HG02763 (cell line): Measurements from ENCODE around the gene TTLL5.
"Not testable (repeated sequence)": the region's sequence is repeated elsewhere in the genome, so short reads cannot be mapped to it uniquely, and the experiment has no call there.

Experiments
- ATAC-seq: cut with Tn5 transposase; IDR thresholded peaks from one replicate; pipeline ENCODE4 v1.9.1; 2021; ENCODE audit warnings: mild to moderate bottlenecking, moderate library complexity; ENCODE audit not compliant: unreplicated experiment

Gene TTLL5

GRCh38 chr14:75831455-75831854 is 170.4 kb downstream of the TTLL5 start:
- no peak for ATAC-seq

- no peak for ATAC-seq
These were observed 170.9 kb downstream of the TTLL5 start for GRCh38 chr14:75831952-75832351.

GRCh38 chr14:75832621-75833297 is 171.7 kb downstream of the TTLL5 start:
- no peak for ATAC-seq

- no peak for ATAC-seq
These were observed 172.4 kb downstream of the TTLL5 start for GRCh38 chr14:75833326-75834020.

GRCh38 chr14:75835156-75835725 is 174.2 kb downstream of the TTLL5 start:
- ATAC-seq, result no peak

- ATAC-seq, result no peak
These were observed 174.7 kb downstream of the TTLL5 start for GRCh38 chr14:75835737-75836136.

GRCh38 chr14:75837151-75837787 is 176.2 kb downstream of the TTLL5 start:
- ATAC-seq, result no peak

GRCh38 chr14:75840911-75841310 is 179.9 kb downstream of the TTLL5 start:
- ATAC-seq, result no peak

- no peak for ATAC-seq
These were observed 181.5 kb downstream of the TTLL5 start for GRCh38 chr14:75842551-75842950.

GRCh38 chr14:75844486-75844885 is 183.4 kb downstream of the TTLL5 start:
- ATAC-seq, result no peak

- no peak for ATAC-seq
These were observed 184.2 kb downstream of the TTLL5 start for GRCh38 chr14:75845136-75845804.

- ATAC-seq, result not testable (repeated sequence)
These were observed 185.6 kb downstream of the TTLL5 start for GRCh38 chr14:75846694-75847093.

GRCh38 chr14:75847584-75847983 is 186.5 kb downstream of the TTLL5 start:
- ATAC-seq, result no peak

- no peak for ATAC-seq
These were observed 187.3 kb downstream of the TTLL5 start for GRCh38 chr14:75848167-75848913.

- no peak for ATAC-seq
These were observed 188.4 kb downstream of the TTLL5 start for GRCh38 chr14:75849300-75849895.

GRCh38 chr14:75851574-75851866 is 190.5 kb downstream of the TTLL5 start:
- ATAC-seq, result no peak

GRCh38 chr14:75854111-75854799 is 193.2 kb downstream of the TTLL5 start:
- no peak for ATAC-seq

GRCh38 chr14:75857199-75857598 is 196.2 kb downstream of the TTLL5 start:
- ATAC-seq, result no peak

- no peak for ATAC-seq
These were observed 197.3 kb downstream of the TTLL5 start for GRCh38 chr14:75858362-75858761.

GRCh38 chr14:75859746-75860145 is 198.7 kb downstream of the TTLL5 start:
- ATAC-seq, result no peak
